ENCODE data around the gene GEMIN4.
"Not testable (repeated sequence)": the region's sequence is repeated elsewhere in the genome, so short reads cannot be mapped to it uniquely, and the experiment has no call there.

Gene GEMIN4

DNA sequence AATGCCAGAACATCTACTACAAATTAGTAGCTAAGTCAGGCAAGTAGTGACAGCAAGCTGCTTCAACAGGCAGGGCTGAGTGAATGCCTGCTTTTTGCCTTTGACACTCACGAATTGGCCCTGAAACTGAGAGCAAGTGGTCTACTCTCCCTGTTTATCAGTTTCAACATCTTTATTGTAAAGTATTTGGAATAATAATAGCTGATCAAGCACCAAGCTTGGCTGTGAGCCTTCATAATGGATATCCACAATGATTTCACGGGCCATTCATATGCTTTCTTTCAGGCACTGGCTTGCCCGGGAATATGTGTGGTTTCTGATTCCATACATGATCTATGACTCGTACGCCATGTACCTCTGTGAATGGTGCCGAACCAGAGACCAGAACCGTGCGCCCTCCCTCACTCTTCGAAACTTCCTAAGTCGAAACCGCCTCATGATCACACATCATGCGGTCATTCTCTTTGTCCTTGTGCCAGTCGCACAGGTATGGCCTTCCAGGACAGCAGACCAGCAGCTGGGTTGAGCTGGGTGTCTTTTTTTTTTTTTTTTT is 14.4 kb downstream of the GEMIN4 start:
- no peak for DNase-seq

DNA sequence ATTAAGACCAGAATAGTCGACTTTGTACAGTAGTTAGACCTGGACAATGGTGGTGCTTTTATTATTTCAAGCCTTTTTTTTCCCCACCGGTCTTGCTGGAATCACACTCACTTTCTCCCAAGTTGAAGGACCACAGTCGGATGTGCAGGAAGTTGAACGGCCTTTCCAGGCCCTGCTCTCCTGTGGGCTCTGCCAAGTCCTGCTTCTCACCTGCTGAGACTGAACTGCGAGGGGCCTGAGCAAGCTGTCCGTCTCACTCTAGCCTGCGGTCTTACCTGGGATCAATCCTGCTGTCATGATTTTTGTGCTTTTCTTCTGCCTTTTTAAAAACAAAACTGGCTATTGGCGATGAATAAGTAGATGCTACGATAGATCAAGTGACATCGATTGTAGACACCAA is 18.3 kb downstream of the GEMIN4 start:
- no peak for DNase-seq

DNA sequence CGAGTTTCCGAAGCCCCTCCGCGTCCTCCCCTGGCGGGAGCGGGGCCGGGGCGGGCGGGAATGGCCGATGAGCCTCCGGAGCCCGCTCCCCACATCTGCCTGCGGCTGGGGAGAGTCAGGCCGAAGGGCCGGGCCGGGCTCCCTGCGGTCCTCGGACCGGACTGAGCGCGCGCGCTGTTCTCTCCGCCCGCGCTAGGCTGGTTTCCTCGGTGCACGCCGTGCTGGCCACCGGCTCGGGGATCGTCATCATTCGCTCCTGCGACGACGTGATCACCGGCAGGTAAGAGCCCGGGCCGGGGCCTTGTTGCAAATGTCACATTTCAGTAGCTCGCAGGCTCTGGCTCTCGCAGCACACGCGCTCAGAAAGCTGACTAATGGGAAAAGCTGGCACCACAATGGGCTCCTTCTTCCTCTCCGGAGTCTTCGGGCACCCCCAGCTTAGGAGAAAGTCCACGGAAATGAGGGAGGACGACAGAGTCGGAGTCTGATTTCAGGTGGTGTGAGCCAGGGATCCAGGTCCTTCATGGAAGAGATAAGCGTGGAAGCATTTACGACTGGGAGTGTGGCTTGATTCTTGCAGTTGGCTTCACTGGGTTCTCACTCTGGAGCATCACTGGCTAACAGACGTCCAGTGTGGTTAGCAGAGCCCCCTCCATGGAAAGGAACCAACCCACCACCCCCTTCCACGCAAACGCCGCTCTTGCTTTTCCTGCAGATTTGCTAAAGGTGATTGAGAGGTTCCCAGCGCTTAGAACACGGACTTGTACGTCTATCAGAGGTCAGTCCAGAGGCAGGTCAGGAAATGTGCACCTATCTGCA is 19.0 kb downstream of the GEMIN4 start:
- peak; percentile 26 for DNase-seq

DNA sequence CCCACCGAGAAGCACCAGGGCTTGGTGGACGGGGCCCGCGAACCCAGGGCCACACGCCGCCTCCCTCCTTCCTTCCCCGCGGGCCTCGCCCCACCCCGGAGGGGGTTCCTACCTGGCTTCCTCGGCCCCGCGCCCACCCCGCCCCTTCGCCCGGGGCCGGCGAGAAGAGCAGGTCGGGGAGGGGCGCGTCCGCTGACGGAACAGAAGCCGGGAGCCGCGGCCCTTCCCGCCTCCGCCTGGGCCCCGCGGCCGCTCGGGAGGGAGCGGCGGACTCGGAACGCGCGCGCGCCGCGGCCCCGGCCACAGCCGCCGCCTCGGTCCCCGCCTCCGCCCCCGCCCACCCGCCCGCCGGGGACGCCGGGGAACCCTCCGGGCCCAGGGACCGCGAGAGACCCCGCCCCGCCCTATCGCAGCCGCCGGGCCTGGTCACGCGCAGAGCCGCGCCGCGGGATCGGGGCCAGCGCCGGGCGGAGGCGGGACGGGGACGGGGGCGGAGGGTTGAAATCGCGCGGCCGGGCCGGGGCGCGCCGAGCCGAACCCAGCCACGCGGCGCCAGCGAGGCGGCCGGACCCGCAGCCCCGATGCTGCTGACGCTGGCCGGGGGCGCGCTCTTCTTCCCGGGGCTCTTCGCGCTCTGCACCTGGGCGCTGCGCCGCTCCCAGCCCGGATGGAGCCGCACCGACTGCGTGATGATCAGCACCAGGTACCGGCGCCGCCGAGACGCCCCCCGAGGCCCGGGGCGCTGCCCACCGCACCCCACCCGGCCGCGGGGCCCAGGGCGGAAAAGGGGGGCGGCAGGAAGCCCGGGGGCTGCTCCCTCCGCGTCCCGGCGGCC is 19.8 kb downstream of the GEMIN4 start, which contains the start of gene TLCD3A:
TSS of gene TLCD3A (plus strand) at position 530 of the 835 bp plus-strand sequence. CDS start at position 582, 52 bp downstream.
- DNase-seq: peak; percentile 44

DNA sequence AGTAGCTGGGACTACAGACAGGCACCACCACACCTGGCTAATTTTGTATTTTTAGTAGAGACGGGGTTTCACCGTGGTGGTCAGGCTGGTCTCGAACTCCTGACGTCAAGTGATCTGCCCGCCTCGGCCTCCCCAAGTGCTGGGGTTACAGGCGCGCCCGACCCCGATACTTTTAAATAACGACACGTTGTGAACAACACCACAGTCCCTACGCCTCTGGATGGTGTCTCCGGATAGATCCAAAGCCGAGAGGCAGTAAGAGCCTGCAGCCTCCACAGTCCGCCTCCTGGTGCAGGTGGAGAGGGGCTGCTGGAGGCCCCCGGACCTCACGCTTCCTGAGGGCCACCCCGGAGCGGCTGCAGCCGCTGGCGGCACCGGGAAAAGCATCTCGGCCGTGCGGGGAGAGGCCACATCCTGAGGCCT is 20.4 kb downstream of the GEMIN4 start:
- no peak for DNase-seq

DNA sequence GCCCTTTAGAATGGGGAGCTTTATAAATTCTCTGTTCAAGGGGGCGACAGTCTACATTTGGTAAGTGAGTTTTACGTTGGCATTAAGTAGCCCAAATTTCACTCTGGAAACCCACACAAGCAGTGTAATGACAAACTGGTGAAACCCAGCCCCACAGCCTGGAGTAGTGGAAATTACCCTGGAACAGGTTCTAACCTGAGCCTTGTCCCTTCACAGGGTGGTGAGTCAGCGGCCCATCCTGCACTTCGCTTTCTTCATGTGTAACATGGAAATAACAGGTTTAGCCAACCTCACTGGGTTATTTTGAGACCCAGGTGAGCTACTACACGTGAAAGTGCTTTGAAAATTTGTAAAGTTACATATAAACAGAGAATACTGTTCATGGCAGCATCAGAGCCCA is 23.2 kb downstream of the GEMIN4 start:
- no peak for DNase-seq

DNA sequence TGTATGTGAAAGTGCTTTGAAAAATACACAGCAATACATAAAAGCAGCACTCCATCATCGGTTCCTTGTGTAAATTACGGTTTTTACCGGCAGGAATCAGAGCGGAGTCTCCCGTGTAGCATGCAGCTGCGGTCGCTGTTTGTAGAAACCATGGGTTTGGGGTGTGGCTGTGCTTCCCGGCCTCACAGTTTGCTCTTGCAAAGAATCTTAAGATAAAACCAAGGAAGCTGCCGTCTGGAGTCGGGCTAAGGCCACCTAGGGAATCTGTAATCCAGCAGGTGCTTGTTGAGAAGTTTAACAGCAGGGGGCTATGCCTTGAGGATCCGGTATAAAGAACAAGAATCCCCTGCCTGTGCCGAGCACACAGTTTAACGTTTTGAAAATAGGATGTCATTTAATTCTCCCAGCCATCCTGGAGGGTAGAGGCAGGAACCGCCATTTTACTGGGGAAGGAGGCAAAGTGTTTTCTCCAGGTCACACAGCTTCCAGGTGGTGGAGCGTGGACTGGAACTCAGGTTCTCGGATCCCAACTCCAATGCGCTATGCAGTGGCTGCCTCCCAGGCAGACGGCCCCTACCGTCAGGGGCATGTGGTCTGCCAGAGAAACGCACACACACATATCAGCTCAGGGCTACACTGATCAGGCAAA is 25.7 kb downstream of the GEMIN4 start:
- no peak for DNase-seq

DNA sequence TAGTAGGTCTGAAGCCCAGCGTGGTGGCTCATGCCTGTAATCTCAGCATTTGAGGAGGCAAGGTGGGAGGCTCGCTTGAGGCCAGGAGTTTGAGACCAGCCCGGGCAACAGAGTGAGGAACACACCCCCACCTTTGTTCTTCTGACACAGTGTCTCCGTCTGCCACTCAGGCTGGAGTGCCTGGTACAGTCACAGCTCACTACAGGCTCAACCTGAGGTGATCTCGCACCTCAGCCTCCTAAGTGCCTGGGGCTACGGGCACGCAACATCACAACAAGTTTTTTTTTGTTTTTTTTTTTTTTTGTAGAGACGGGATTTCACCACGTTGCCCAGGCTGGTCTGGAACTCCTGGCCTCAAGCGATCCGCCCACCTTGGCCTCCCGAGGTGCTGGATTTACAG is 26.3 kb downstream of the GEMIN4 start:
- no peak for DNase-seq

DNA sequence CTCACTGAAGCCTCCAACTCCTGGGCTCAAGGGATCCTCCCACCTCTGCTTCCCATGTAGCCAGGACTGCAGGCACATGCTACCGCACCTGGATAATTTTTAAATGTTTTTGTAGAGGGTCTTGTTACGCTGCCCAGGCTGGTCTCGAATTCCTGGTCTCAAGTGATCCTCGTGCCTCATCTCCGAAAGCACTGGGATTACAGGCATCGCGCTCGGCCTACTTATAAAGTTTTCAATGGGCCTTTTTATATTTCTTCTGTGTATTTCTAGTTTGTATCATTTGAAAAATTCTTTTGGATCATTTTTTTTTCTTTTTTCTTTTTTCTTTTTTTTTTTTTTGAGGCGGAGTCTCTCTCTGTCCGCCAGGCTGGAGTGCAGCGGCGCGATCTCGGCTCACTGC is 27.0 kb downstream of the GEMIN4 start:
- no peak for DNase-seq

DNA sequence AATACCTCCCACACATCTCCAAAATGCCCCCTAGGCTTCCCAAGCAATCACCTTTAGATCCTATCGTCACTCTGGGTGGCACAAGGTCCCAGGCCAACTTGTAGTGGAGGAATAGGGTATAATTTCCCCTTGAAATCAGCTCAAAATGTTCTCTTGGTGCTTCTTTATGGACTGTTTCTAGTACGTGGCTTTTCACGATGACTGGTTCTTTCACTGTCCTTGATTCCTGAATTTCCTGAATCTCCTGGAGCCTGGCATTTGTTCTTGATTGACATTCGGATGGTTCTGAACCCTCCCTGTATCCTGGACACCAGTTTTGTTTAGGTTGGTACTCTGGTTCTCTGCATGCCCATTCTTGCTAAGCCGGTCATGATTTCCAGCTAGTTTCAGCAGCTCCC is 30.5 kb downstream of the GEMIN4 start:
- no peak for DNase-seq

DNA sequence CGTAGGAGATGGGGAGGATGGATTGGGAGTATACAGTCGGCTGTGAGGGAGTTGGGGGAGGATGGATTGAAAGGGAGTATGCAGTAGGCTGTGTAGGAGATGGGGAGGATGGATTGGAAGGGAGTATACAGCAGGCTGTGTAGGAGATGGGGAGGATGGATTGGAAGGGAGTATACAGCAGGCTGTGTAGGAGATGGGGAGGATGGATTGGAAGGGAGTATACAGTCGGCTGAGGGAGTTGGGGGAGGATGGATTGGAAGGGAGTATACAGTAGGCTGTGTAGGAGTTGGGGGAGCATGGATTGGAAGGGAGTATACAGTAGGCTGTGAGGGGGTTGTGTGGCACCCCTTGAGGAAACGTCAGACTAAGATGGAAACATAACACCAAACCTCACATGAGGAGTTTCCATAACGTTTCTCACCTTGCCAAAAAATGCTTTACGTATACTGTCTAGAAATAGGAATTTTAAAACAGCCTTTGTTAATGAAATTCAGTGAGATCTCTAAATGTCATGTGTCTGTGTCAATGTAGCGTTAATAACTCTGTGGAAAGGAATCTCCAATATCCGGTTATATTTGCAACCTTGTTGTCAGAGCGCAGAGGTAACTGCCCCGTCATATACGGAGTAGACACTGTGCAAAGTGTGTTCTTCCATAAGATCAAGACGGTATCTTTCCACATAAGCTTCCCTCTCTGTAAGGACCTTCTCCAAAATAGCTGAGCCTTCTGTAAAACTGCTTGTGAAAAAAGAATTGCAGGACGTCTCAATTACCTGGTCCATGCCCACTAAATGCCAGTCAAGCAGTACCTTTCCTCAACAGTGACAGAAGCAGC is 31.1 kb downstream of the GEMIN4 start:
- DNase-seq: no peak

DNA sequence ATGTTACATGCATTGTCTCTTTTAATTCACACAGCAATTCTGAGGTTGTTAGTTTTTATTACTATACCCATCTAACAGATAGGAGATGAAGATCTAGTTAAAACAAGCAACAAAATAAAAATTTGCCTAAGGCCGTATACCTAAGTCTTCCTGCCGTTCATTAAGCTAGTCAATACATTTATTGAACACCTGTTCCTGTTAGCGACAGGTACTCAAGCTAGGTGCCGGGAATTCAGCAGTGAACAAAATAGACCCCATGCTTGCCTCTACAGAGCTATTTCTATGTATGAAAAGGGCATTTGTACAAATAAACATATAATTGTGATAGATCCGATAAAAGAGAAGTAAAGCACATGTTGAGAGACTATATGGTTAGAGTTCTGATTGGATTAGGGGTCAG is 34.0 kb downstream of the GEMIN4 start:
- no peak for DNase-seq

DNA sequence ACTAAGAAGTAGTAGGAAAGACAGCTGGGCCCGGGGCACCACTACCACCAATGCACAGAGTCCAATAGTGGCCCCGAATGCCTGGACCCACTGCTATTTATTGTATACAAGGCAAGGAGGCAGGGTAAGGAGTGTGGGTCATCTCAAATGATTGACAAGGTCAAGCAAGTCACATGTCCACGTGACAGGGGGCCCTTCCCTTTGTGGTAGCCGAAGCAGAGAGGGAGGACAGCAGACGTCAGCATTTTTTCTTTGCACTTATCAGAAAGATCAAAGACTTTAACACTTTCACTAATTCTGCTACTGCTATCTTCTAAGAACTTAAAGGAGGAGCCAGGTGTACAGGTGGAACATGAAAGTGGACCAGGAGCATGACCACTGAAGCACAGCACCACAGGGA is 43.9 kb downstream of the GEMIN4 start:
- DNase-seq: no peak

DNA sequence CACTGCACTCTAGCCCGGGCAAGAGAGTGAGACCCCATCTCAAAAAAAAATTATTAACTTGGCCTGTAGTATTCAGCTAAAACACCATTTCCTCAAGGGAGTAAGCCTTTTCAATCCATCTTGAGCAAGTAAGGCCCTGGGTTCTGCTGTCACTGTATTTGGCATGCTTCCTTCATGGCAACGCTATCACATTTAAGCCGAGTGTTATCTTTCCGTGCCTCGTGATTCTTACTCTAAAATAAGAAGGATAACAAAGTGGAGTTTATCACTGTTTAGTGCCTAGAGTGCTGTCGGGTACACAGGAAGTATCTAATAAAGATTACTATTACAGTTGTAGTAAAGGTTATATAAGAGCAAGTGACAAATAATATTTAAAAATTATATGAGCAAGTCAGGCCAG is 46.2 kb downstream of the GEMIN4 start:
- no peak for DNase-seq

DNA sequence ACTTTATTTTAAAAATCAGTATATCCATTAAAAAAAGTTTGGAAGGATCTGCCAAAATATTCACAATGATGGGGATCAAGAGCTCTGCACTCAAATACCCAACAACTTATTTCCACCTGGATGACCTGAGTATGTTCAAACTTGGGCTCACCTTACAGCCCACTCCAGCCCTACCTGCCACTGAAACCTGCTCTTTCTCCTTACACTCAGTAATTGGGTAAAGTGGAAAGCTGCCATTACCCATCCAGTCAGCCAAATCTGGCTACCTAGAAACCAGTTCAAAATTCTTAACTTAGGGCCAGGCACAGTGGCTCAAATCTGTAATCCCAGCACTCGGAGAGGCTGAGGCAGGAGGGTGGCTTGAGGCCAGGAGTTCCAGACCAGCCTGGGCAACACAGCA is 47.1 kb downstream of the GEMIN4 start:
- no peak for DNase-seq

DNA sequence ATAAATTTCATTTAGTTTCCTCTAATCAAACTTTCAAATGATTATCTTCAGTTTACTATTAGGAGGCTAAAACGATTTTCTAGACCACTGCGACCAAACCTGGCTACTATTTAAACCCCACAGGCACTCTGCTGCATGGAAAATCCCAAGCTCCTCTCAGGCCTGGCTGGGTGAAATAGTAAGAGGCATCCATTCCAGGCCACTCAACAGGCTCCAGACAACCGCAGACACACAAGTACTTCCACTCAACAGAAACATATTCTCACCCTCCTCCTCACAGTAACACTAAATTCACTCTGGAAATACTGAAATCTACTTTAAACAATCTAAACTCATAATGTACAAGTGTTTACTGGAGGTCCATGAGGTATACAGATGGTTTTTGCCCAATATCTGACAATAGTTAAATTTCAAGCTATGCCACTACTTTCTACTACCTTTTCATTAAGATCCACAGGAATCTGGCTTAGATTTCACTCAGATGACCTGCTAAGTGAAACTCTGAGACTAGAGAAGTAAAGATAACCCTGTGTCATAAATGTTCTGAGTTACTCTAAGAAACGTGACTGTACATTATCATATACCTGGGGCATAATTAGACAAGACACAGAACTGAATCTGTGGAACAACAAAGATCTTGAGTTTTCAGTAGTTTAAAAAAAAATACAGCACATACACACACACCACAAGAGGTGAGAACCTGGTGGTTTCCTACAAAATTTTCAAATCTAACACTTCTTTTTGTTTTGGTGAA is 47.8 kb downstream of the GEMIN4 start:
- no peak for DNase-seq

DNA sequence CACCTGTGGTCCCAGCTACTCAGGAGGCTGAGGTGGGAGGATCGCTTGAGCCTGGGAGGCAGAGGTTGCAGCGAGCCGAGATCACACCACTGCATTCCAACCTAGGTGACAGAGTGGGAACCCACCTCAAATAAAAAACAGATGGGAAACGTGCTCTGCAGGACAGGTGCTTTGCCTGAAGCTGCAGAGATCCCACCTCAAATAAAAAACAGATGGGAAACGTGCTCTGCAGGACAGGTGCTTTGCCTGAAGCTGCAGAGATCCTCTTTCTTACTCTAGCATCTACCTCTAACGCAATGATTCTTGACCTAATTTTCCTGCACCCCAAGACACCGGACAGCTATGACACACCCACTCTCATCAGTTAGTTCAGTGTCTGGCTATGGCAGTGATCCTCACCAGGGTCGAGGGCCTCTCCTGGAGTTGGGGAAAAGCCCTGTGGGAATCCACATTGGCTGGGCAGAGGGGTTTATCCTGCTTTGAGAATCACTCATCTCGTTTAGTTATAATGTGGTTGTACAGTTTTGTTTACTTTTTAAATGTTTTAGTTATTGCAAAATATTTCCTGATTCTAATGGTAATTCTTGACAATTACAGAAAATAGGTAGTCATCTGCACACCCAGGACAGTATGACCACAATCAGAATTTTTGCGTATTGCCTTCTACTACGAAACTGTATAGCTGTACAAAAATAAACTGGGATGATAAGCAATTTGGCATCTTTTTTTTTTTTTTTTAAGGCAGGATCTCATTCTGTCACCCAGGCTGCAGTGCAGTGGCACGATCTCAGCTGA is 48.8 kb downstream of the GEMIN4 start:
- DNase-seq: no peak

DNA sequence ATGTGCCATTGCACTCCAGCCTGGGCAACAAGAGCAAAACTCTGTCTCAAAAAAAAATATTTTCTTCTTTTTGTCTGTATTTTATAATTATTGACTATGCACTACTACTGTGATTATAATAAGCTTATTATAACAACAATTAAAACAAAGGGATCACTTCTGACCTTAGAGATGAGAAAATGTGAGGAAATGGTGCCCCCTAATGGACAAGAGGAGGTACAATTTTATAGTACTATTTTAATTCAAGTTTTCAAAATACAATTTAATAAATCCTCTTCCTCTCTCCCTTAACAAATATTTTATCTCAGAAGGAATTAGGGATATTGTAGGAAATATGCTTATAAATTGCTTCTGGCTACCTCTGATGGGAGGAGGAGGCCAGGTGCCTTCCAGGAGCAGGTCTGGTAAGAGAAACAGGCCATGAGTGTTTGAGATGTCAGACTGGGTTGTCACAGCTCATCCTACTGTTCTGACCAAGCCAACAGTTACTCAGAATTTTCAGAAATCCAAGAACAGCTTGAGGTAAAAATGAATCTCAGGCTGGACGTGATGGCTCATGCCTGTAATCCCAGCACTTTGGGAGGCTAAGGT is 51.5 kb downstream of the GEMIN4 start:
- no peak for DNase-seq

DNA sequence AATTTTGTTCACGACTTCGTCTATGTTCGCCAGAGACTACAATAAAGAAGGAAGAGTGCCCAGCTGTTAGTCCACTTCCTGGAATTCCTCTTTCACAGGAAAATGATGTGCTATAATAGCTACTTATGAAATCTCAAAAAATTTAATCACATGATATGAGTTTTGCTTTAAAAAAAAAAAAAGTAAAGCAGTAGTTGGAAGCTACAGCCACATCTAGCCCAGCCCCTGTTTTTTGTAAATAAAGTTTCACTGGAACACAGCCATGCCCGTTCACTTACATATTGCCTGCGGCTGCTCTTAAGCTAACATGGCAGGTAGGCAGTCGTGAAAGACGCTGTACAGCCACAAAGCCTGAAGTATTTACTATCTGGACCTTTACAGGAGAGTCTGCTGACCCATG is 52.7 kb downstream of the GEMIN4 start:
- DNase-seq: no peak

DNA sequence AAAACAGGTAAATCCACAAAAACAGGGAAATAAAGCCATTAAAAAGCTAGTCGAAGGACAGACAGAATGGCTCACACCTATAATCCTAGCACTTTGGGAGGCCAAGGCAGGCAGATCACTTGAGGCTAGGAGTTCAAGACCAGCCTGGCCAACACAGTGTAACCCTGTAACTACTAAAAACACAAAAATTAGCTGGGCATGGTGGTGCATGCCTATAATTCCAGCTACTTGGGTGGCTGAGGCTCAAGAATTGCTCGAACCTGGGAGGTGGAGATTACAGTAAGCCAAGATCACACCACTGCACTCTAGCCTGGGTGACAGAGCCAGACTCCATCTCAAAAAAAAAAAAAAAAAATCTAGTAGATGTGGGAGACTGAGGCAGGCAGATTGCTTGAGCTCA is 54.0 kb downstream of the GEMIN4 start:
- DNase-seq: not testable (repeated sequence)
